ENCODE results near the gene AFF3.
"Not testable (repeated sequence)": the region's sequence is repeated elsewhere in the genome, so short reads cannot be mapped to it uniquely, and the experiment has no call there.

Gene AFF3

DNA sequence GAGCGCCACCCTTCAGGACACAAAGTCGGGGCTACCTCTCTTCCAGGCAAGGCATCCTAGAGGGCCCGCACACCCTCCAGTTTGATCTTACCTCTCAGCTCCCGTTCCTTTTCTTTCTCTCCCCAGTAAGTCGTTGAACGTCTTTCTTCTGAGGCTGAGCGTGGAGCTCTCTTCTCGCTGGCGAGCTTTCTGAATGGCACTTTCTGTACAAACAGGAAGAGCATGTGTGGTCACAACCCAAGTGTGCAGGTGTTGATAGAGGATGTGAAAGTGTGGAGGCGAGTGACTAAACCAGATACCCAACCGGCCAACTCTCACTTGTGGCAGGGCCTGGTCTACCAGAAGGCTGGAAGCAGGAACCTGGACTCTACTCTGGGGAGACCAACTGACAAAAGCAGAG, at the start of gene AFF3:
Gene AFF3 (minus strand): TSS at position 198 of the 400 bp plus-strand sequence. CDS start 38,136 bp downstream, outside the sequence.
- in situ Hi-C loops (cut with HindIII; ENCODE audit: low sequenced_read_pairs): no loop called here

- in situ Hi-C loops (cut with HindIII; ENCODE audit: low sequenced_read_pairs): no loop called here
Observed at GRCh38 chr2:100189387-100189786, 47.0 kb upstream of the AFF3 start.

DNA sequence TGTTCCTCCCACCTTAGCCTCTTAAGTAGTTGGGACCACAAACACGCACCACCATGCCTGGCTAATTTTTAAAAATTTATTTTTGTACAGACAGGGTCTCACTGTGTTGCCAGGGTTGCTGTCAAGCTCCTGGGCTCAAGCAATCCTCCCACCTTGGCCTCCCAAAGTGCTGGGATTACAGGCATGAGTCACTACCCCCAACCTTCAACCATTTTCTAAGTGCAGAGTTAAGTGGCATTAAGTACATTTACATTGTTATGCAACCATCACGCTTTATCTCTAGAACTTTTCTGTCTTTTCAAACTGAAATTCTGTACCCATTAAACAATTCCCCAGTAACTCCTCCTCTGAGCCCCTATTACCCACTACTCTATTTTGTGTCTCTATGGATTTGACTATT, 45.9 kb upstream of the AFF3 start:
- in situ Hi-C loops (cut with HindIII; ENCODE audit: low sequenced_read_pairs): no loop called here

GRCh38 chr2:100186126-100186525, 43.7 kb upstream of the AFF3 start:
- in situ Hi-C loops (cut with HindIII; ENCODE audit: low sequenced_read_pairs): no loop called here

DNA sequence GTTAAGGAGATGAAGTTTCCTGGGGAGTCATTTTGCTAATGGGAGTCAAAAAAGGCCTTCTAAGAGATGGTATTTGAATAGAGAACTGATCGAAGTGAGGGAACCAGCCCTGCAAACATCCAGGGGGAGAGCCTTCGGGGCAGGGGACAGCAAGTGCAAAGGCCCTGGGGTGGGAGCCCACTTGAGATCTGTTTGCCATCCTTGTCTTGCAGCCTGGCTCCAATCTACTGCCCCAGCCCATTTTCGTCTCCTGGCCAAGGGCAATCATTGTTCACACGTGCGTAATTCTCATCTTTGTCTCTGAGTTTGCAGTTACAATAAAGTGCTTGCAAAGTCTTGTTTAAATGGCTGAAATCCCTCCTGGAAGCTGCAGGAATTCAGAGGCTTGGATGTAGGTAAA, 43.1 kb upstream of the AFF3 start:
- in situ Hi-C loops (cut with HindIII; ENCODE audit: low sequenced_read_pairs): no loop called here

GRCh38 chr2:100185105-100185504, 42.7 kb upstream of the AFF3 start:
- in situ Hi-C loops (cut with HindIII; ENCODE audit: low sequenced_read_pairs): no loop called here

DNA sequence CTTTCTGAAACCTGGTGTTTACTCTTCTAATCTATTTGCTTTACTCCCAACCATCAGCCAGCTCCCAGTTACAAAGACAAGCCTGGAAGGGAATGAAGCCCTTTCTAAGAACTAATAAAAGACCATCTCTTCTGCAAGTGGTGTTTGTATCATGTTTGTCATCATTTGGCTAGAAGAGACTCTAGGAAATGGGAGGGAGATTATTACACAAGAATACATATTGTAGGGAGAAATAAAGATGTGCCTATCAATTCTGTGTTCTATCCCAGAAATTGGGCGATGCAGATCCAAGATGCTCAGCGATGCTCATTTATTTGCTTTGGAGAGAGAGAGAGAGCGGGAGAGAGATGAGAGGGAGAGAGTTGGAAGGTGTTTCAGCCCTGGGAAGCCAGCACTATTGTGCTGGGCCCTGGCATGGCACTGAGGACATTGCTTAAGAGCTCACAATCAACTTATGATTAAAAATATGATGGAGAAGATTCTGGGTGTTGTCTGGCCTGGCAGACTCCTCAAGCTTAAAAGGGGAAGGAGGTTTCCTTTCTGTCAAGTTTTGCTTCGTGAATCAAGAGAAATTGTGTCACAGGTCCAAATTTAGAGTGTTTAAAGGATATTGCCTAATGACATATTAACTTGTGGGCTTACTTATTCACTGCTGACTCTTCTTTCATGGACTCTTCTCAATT, 41.8 kb upstream of the AFF3 start:
- in situ Hi-C loops (cut with HindIII; ENCODE audit: low sequenced_read_pairs): no loop called here

DNA sequence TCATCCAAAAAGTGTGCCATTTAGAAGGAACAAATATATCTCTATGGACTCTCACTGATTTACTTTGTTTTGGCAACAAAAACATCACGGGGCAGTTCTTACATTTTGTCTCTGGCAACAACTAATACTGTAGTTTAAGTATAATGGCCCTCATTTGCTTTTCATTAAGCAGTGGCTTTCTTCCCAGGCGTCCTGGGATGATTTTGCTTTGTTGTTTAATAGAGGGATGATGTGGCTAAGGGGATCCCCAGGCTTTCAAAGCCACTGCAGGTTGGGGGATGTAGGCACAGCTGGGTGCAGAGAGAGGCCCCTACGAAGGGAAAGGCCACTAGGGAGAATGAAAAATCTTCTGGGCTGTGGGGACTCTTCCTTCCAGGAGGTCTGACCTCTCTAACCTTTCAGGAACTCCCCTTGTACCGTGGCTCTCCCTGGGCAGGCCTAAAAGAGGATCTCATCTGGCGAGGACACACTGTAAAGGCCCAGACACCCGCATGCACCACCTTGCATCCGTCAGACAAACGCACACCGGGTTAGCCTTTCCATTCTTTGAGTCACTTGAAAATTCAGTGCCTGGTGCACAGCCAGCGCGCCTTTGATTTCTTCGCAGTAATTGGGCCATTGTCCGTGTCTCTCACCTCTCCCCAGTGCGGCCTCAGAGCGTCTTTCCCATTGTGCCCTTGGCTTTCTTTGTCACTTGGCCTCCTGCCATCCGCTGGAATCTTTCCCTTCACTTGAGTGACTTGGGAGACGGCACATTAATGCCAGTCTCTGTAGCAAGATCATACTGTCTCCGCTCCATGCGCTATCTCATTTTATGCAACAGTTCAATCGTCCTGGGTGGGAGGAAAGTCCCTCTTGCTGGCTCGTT, 40.3 kb upstream of the AFF3 start:
- in situ Hi-C loops (cut with HindIII; ENCODE audit: low sequenced_read_pairs): no loop called here

DNA sequence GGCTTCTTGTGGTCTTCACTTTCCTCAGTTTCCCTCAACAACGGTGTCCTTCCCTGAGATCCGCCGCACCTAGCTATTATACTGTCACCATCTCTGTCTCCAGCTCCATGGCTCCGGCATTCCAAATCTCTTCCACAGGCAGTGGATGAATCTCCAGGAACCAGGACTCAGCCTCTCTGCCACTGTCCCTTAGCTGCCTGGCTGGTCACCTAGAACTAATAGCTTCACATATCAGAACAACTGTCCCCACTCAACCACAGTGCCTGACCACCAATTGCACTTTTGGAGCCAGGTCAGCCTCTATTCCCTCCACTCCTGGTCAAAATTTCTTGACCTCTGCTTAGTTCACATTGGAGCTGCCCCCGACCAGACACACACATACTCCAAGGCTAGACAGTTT, 38.1 kb upstream of the AFF3 start:
- in situ Hi-C loops (cut with HindIII; ENCODE audit: low sequenced_read_pairs): no loop called here

- in situ Hi-C loops (cut with HindIII; ENCODE audit: low sequenced_read_pairs): no loop called here
Observed at GRCh38 chr2:100179806-100180205, 37.4 kb upstream of the AFF3 start.

DNA sequence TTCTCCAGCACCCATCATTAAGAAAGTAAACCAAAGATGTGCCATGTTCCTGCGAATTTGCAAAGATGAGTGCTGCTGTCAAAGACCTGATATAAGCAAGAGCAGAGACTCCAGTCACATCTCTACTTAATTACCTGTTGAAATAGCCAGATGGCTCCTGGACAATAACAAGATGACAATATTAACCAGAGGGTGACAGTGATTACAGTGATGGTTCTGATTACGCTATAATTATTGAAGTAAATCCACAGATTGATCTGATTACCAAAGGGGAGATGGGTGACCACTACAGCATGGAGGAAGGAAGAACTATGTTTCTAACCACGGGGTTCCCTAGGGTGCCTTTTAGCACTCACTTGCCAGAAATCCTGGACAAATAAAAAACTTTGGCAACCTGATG, 36.5 kb upstream of the AFF3 start:
- in situ Hi-C loops (cut with HindIII; ENCODE audit: low sequenced_read_pairs): no loop called here

- in situ Hi-C loops (cut with HindIII; ENCODE audit: low sequenced_read_pairs): no loop called here
Observed at GRCh38 chr2:100178085-100178788, 35.8 kb upstream of the AFF3 start.

DNA sequence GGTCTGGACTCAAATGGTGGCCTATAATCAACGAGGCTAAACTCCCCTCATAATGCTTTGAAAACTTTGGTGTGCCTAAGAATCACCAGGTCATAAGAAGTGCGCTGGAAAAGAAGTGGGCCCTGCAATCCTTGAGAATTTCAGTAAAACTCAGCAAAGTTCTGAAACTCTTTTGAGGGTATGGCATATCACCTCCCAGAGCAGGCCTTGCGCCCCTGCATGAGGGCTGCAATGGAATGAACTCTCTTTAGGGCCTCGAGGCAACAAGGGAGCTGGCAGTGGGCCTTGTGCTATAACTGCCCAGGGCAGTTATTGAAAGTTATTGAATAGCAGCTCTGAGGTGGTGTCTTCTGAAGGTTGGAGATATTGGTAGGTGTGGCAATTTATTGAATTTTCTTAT, 34.5 kb upstream of the AFF3 start:
- in situ Hi-C loops (cut with HindIII; ENCODE audit: low sequenced_read_pairs): no loop called here

DNA sequence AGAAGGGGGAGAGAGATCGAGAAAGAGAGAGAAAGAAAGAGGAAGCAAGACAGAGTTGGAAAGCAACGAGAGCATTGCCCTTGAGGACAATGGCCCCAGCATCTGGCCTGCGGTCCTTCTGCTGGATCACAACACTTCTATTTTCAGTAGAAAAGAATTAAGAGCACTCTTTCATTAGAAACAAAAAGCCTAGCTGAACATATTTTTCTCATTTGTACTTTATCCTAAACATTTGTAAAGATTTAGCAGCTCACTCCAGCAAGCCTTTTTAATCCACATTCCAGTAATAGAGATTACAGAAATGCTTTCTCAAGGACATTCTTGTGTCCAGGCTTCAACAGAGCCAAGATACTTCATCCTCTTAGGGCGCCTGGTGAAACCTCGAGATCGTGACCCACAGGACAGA, 31.6 kb upstream of the AFF3 start:
- in situ Hi-C loops (cut with HindIII; ENCODE audit: low sequenced_read_pairs): no loop called here

DNA sequence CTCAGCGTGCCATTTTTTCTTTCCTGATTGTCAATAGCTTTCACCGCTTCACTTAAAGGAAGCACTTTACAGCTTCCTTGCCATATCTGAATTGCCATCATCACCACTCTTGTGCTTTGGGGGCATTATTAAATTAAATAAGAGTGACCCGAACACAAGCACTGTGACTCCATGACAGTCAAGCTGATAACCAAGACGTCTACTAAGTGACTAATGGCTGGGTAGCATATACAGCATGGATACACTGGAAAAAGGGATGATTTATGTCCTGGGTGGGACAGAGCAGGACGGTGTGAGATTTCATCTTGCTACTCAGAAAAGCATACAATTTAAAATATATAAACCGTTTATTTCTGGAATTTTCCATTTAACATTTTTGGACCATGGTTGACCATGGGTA, 24.3 kb upstream of the AFF3 start:
- in situ Hi-C loops (cut with HindIII; ENCODE audit: low sequenced_read_pairs): no loop called here

DNA sequence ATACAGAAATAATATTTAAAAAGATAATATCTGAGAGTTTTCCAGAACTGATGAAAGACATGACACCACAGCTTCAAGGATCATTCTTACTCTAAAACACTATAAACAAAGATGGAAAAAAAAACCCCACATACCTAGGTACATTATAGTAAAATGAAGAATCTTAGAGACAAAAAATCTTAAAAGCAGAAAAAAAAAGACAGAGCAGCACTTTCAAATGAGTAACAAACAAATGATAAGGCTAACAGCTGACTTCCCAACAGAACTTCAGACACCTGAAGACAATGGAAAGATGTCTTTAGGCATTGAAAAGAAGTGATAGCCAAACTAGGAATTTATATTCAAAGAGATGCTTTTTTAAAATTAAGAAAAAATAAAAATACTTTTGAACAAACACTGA, 21.2 kb upstream of the AFF3 start:
- in situ Hi-C loops (cut with HindIII; ENCODE audit: low sequenced_read_pairs): no loop called here

DNA sequence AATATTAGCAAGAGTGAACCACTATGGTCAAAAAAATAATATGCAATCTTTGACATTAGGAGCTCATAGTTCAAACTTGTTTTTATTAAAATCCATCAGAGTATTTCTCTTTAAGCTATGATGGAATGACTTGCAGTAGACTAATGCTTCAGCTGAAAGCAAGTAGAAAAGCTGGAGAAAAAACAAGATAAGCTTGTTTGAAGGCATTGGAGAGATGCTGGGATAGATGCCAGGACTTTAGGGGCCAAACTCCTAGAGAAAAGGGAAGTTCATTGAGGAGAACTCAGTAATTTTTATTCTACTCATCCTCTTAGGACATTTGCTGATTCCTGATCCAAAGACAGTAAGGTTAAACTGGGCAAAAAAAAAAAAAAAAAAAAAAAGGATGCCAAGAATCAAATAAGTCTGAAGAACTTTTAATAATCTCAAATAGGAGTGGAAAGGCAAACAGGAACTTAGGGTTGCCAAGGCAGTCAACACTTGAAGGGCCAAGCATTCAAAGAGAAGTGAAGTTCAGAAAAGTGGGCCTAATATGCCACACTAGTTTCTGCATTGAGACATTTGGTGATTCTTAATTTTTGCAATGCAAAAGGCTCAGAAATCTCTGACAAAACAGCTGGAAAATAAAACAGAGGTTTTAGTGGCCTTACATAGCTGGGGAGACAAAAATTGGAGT, 19.7 kb upstream of the AFF3 start:
- in situ Hi-C loops (cut with HindIII; ENCODE audit: low sequenced_read_pairs): no loop called here

GRCh38 chr2:100160396-100160795, 18.0 kb upstream of the AFF3 start:
- in situ Hi-C loops (cut with HindIII; ENCODE audit: low sequenced_read_pairs): no loop called here

DNA sequence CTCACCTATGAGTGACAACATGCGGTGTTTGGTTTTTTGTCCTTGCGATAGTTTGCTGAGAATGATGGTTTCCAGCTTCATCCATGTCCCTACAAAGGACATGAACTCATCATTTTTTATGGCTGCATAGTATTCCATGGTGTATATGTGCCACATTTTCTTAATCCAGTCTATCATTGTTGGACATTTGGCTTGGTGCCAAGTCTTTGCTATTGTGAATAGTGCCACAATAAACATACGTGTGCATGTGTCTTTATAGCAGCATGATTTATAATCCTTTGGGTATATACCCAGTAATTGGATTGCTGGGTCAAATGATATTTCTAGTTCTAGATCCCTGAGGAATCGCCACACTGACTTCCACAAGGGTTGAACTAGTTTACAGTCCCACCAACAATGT, 9.4 kb upstream of the AFF3 start:
- in situ Hi-C loops (cut with HindIII; ENCODE audit: low sequenced_read_pairs): not testable (repeated sequence)

DNA sequence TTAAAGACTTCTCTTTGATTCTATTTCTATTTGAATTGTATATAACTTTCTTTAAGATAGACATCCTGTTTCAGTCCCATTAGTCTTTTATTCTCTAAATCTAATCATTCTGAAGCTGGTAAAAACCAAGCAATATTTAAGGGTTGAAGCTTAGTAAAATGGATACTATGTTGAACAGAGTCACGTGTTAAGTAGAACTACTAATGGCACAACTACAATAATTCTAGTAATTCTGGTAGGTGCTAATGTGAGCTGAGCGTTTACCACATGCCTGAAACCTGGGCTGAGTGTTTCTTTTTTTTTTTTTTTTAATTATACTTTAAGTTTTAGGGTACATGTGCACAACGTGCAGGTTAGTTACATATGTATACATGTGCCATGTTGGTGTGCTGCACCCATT, 8.9 kb upstream of the AFF3 start:
- in situ Hi-C loops (cut with HindIII; ENCODE audit: low sequenced_read_pairs): no loop called here

GRCh38 chr2:100148883-100149282, 6.5 kb upstream of the AFF3 start:
- in situ Hi-C loops (cut with HindIII; ENCODE audit: low sequenced_read_pairs): no loop called here
